GM11168 (cell line): ENCODE data around the gene PODXL.
"Not testable (repeated sequence)": the region's sequence is repeated elsewhere in the genome, so short reads cannot be mapped to it uniquely, and the experiment has no call there.

Experiments
- in situ Hi-C: fragments of 300-500 bp; cut with MboI; formaldehyde crosslinking; loops from one replicate; pipeline ENCODE4 v1.12.0; 2022; ENCODE audit warnings: low sequenced_read_pairs; ENCODE audit not compliant: unreplicated experiment

Gene PODXL

GRCh38 chr7:131538813-131539179 lies 17.6 kb downstream of the PODXL start:
- in situ Hi-C loops, result no loop called here

- in situ Hi-C loops, result no loop called here
Observed at GRCh38 chr7:131538071-131538812, 18.2 kb downstream of the PODXL start.

GRCh38 chr7:131537571-131537978 lies 18.9 kb downstream of the PODXL start:
- in situ Hi-C loops, result no loop called here

GRCh38 chr7:131536361-131536849 lies 20.0 kb downstream of the PODXL start:
- in situ Hi-C loops, result no loop called here

GRCh38 chr7:131533566-131534561 lies 22.6 kb downstream of the PODXL start:
- in situ Hi-C loops, result no loop called here

- in situ Hi-C loops, result no loop called here
Observed at GRCh38 chr7:131533151-131533559, 23.3 kb downstream of the PODXL start.

GRCh38 chr7:131532570-131533091 lies 23.8 kb downstream of the PODXL start:
- in situ Hi-C loops, result no loop called here

GRCh38 chr7:131530137-131530536 lies 26.3 kb downstream of the PODXL start:
- in situ Hi-C loops, result no loop called here

- in situ Hi-C loops, result no loop called here
Observed at GRCh38 chr7:131529617-131530016, 26.8 kb downstream of the PODXL start.

GRCh38 chr7:131529179-131529578 lies 27.2 kb downstream of the PODXL start:
- in situ Hi-C loops, result no loop called here

GRCh38 chr7:131527456-131527855 lies 29.0 kb downstream of the PODXL start:
- in situ Hi-C loops, result no loop called here

GRCh38 chr7:131525820-131526219 lies 30.6 kb downstream of the PODXL start:
- in situ Hi-C loops, result no loop called here

- in situ Hi-C loops, result no loop called here
Observed at GRCh38 chr7:131524703-131525102, 31.7 kb downstream of the PODXL start.

- in situ Hi-C loops, result no loop called here
Observed at GRCh38 chr7:131524115-131524514, 32.3 kb downstream of the PODXL start.

- in situ Hi-C loops, result no loop called here
Observed at GRCh38 chr7:131522325-131522930, 34.0 kb downstream of the PODXL start.

GRCh38 chr7:131521651-131522163 lies 34.7 kb downstream of the PODXL start:
- in situ Hi-C loops, result no loop called here

GRCh38 chr7:131518626-131519025 lies 37.8 kb downstream of the PODXL start:
- in situ Hi-C loops, result no loop called here

- in situ Hi-C loops, result no loop called here
Observed at GRCh38 chr7:131517218-131517923, 39.1 kb downstream of the PODXL start.

- in situ Hi-C loops, result not testable (repeated sequence)
Observed at GRCh38 chr7:131515471-131515870, 41.0 kb downstream of the PODXL start.
